ENCODE data around the gene PRMT7. TPM values are rescaled to one million over a fixed set of nuclear protein-coding genes. Genes with fewer than 3 reads are reported as not detected.

The PRMT7 gene
- polyA plus RNA-seq, 3 donors = 36.3 to 51.6 (median 46.2) TPM

DNA sequence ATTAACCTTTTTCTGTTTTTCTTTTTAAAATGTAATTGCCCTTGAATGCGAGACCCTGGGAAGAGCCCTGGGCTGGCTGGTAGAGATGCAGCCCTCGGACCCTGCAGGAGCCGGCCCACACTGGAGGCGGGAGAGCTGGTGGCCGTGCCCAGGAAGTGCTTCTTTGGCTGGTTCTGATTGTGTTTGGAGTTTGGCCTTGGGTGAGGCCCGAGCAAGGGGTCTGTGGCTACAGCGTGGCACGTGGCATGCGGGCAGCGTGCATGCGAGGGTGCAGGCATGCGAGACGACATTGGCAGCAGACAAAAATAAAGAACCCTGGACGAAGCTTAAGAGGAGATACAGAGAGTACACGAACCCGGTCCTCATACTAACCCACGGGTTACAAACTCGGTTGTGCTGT lies 49.7 kb downstream of the PRMT7 start:
- DNase-seq (ENCODE audit: low read depth in 3 of 3, low spot score in 2 of 3) = no peak

DNA sequence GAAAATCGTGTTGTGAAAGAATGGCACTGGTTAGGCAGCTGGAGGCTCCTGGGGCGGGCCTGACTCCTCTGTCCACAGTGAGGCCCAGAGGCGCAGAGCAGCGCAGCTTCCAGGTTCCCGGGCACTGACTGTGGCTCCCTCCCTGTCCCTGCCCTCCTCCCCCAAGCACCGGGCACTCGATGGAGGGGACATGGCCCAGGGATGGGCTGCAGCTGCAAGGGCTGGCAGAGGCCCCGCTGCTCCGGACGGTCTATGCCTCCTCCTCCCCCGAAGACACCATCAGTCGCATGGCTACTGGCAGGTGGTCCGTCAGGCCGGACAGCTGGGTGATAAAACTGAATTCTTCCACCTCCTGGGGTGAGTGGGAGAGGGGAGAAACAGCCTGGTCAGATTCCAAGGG lies 50.1 kb downstream of the PRMT7 start:
- no peak for DNase-seq (ENCODE audit: low read depth in 3 of 3, low spot score in 2 of 3)

DNA sequence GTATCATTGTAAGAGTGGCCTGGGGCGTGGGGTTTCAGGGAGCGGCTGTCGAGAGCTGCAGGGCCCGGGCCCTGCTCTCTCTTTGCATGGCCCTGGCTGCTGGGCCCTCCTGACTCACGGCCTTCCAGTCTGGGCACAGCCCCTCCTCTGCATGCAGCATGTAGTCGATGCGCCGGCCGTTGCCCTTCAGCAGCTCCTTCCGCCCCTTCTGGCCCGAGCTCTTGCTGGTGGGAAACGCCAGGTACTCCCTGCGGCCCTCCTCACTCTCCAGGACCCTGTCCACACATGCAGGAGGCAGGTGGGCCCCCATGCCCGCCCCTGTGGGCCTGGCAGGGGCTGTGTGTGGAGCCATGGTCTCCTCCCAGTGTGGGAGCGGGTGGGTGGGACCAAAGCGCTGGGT lies 50.7 kb downstream of the PRMT7 start:
- no peak for DNase-seq (ENCODE audit: low read depth in 3 of 3, low spot score in 2 of 3)

DNA sequence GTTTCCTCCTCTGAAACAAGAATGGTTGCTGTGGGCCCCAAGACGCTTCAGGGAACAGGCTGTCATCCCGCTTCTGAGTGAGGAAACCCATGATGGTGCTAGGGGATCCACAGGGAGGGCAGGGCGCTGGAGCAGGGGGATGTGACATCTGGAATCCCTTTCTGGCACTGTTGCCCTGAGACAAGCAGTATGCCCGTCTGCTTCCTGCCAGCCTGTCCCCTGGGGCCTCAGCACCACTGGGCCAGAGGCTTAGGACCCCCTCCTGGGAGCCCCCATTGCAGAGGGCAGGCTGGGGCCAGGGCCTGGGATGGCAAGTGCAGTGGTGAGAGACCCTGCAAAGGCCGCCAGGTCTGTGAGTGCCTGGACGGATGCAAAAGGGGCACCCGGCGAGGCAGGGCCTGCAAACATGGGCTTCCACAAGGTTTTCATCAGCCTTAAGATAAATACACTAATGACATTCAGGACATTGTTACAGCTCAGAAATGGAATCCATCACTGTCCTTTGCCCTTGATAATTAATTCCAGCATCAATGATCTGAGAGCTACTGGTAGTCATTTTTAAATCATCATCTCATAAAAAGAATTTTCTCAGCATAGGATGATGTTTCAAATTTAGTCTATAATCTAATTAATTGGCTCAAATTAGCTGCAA lies 51.6 kb downstream of the PRMT7 start:
- no peak for DNase-seq (ENCODE audit: low read depth in 3 of 3, low spot score in 2 of 3)

DNA sequence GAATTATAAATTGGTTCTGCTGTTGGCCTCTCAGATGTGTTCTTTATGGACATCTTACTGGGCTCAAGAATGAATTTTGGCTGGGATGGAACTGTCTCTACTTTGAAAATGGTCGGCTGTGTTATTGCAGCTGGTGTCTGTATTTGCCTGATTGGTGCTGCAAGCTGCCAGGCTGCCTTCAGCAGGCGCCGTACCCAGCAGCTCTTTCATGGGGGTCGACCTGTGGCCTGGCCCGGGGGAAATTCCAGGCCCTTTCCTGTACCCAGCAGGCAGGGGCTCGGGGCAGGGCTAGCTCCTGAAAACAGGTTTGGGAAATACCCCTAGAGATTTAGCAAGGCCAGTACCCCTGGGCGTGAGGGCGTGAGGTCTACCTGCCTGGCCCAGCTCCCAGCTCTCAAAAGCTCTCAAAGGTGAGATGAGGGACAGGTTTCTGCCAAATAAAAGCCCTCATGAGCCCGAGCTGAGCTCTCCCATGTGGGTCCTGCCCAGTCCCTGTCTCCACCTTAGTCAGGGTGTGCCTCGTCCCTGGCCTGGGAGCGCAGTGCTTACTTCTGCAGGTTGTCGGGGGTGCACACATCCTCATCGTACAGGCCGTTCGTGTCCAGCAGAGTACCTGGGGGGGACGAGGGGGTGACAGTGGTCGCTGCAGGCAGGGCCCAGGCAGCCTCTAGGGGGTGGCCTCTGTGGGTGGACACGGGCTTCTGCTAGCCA lies 52.3 kb downstream of the PRMT7 start:
- no peak for DNase-seq (ENCODE audit: low read depth in 3 of 3, low spot score in 2 of 3)

DNA sequence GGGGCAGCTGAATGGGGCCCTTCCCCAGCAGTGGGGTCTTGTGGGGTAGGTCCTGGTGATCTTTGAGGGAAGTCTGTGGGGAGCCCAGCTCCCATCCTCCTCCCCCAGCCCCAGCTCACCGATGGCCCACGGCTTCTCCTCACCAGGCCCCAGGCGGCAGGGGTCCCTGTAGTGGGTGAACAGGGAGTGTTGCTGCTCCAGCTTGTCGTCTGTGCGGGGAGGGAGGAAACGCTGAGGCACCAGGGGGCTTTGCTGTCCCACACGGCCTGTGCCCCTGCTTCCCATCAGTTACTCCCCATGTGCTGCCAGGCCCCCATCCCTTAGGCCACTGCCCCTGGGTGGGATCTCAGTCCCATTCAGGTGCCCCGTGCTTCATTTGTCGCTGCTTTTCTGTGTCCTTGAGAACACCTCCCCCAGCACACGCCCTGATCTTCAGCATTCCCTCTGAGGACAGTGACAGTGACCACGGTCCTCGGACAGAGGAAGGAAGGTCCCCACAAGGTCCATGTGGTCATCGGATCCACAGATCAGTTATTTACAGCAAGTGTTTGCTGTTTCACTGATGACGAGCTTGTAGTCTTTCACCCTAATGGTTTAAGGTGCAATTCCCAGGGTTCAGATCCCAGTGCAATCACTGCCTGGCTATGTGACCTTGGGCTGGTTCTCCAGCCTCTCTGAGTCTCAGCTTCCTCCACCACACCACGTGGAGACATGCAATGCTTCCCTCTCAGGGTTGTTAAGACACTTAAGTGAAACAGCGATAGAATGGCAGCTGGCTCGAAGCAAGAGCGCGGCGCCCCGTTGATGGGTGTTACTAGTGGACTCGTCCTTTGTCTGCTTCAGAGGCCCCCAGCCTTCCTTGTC lies 53.1 kb downstream of the PRMT7 start:
- DNase-seq (ENCODE audit: low read depth in 3 of 3, low spot score in 2 of 3) = no peak

DNA sequence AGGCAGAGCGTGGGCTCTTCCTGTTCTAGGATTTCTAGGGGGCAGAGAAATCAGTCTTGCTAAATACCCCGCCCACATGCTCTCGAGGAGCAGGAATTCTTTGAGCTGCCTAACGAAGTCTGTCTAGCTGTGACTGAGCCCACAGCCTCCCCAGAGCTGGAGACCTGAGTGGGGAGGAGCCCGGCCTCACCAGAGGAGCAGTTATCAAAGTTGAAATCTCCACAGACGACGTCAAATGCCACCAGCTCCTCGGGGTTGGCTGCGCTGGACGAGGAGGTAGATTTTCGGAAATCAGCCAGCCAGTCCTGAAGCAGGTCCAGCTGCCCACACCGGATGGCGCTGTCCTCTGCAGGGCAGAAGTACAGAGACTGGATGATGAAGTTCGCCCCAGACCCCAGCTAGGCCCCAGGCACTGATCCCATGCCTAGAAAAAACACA lies 53.8 kb downstream of the PRMT7 start:
- DNase-seq (ENCODE audit: low read depth in 3 of 3, low spot score in 2 of 3) = no peak

DNA sequence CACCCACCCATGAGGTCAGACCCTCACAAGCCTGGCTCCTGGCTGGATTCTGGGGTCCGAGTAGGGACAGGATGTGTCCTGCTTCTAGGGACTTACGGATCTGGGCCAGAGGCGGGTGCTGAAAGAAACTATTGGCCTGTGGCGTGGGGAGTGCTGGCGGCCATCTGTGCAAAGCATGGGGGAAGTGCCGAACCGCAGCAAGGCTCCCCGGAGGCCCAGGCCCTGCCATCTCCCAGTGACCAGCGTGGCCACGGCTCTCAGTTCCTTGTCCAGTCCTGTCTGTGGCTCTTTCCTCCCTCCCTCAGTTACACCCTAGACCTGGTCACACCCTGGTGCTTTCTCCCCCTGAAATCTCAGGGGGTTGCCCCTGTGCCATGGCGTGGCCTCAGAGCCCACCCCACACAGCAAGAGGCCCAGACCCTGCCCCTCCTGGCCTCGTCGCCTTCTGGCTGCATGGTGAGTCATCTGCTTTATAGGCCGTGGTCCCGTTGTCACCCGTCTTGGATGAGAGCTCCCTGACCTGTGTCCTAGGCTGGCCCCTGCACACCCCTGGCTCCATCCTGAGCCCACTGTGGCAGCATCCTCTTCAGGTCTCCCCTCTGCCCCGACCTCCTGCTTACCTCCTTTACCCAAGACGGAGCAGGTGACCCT lies 54.5 kb downstream of the PRMT7 start:
- DNase-seq (ENCODE audit: low read depth in 3 of 3, low spot score in 2 of 3) = no peak

DNA sequence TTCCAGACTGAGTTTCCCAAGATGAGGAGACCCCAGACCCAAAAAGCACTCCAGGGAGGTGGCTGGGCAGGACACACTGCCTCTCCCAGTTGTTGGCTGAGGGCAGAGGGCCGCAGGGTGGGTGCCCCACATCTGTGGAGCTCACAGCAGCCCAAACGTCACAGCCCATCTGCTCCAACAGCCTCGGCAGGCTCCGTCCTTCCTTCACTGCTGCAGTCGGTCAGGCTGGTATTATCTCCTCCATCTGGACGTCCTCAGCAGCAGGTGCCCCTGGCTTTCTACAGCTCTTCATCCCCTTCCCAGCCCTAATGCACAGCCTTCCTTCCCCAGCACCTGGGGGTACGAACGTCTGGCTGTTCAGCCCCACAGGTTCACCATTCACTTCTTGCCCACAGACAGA lies 55.2 kb downstream of the PRMT7 start:
- no peak for DNase-seq (ENCODE audit: low read depth in 3 of 3, low spot score in 2 of 3)

DNA sequence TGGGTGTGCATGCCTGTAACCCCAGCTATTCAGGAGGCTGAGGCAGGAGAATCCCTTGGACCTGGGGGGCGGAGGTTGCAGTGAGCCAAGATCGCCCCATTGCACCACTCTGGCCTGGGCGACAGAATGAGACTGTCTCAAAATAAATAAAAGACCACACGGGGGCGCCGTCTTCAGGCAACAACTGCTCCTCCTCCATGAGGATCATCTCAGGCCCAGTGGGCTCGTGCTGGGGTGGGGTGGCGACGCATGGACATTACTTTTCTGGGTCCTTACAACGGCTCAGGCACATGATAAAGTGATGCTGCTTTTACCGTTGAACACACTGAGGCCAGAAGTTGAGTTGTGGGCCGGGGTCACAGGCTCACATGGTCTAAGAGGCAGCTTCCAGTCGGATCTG lies 56.2 kb downstream of the PRMT7 start:
- DNase-seq (ENCODE audit: low read depth in 3 of 3, low spot score in 2 of 3) = no peak

DNA sequence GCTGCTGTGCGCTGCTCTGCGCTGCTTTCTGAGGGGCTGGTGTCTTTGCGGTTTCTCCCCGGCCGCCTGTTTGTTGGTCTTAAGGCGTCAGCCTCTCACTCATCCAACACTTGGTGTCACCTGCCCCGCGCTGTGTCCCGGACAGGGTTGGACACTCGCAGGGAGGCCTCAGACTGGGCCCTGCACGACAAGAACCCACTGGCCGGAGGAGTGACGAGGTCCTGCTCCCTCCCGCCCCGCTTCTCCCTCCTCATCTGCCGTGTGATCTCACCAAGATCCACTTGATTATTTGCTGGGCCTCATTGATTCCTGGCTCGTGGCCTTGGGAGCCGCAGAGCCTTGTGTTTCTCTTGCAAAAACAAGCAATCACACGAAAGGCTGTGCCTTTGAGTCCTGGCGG lies 56.6 kb downstream of the PRMT7 start:
- no peak for DNase-seq (ENCODE audit: low read depth in 3 of 3, low spot score in 2 of 3)

DNA sequence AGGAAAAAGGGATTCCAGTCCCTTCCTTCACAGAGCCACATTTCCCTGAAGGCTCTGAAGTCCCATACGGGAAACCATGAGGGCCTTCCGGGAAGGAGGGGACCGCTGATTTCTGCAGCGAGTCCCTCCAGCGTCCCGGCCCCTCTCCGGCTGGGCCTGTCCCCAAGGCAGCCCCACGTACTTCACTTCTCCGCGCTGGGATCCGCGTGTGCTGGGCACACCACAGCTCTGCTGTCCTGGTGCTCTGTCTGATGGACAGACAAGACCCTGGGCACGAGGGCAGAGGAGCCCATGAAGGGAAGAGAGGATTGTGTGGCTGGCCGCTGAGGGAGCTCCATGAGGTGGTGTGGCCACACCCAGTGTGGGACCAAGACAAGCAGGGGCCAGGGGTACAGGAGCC lies 57.1 kb downstream of the PRMT7 start:
- DNase-seq (ENCODE audit: low read depth in 3 of 3, low spot score in 2 of 3) = no peak

DNA sequence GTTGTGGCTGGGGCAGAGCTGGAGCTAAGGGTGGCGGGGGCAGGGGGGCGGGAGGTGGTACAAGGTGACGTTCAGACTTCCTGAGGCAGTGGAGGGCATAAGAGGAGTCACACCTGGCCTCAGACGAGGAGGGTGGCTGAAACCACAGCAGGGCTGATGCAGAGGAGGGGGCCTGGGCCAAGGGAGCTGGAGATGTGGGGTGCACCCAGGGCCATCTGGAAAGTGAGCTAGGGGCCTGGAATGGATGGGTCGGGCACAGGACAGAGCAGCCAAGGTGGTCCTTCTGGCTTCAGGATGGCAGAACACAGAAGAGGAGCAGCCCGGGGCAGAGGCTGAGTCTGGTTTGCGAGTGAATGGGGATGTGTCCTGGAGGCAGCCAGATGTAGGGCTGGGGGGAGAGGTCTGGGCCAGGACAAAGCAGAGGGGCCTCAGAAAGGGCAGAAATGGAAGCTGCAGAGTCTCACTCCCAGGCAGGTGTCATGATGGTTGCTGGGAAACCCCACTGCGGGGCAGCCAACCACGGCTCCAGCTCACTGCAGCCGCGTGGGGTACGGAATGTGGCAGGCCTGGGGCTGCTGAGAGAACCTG lies 57.6 kb downstream of the PRMT7 start:
- DNase-seq (ENCODE audit: low read depth in 3 of 3, low spot score in 2 of 3) = no peak

DNA sequence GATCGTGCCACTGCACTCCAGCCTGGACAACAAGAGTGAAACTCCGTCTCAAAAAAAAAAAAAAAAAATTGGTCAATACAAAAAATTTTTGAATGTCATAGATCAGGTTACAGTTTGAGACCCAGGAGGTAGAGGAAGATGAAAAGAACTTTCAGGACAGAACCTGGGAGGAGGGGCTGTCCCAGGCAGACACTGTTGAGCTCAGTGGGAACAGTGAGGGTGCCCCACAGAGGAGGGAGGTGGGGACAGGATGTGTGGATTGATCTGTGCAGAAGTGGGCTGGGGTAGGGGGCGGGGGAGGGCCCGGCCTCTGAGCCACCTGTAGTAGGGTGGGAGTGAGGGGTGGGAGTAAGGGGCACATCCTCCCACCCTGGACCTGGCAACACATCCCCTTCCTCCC lies 58.3 kb downstream of the PRMT7 start:
- DNase-seq (ENCODE audit: low read depth in 3 of 3, low spot score in 2 of 3) = no peak

DNA sequence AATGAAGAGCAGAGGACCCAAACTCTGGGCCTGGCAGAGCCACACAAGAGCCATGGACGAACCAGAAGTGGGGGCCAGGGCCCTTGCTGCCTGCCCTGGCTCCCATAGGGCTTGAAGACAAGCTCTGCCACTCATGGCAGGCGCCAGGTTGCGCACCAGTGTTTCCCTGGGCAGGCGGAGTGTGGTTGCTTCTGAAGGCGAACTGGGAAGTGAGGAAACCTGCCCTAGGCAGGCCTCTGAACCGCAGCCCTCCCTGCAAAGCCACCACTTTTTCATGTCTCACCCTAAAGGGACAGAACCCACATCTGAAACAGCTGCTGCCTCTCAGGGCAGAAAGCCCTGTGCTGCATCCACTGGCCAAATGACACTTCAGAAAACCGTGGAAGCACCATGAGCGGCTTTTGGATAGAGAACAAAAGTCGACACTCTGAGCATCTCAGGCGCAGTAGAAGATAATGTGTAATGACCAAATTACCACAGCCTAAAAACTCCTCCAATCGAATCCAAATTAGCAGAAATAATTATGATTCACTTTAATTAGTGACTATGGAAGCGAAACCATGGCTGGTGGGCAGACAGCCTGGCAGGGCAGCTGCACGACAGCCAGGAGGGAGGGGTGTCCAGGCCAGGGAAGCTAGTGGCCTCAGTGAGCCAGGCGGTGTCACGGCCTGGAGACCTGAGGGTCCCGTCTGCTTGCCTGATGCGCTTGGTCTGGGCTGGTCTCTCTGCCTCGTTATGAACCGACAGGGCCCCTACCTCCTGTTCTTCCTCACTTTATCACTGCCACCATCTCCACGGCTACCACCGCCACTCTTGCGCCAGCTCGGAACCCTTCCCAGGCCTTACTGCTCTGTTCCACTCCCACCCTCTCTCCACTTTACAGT lies 59.1 kb downstream of the PRMT7 start:
- DNase-seq (ENCODE audit: low read depth in 3 of 3, low spot score in 2 of 3) = no peak

DNA sequence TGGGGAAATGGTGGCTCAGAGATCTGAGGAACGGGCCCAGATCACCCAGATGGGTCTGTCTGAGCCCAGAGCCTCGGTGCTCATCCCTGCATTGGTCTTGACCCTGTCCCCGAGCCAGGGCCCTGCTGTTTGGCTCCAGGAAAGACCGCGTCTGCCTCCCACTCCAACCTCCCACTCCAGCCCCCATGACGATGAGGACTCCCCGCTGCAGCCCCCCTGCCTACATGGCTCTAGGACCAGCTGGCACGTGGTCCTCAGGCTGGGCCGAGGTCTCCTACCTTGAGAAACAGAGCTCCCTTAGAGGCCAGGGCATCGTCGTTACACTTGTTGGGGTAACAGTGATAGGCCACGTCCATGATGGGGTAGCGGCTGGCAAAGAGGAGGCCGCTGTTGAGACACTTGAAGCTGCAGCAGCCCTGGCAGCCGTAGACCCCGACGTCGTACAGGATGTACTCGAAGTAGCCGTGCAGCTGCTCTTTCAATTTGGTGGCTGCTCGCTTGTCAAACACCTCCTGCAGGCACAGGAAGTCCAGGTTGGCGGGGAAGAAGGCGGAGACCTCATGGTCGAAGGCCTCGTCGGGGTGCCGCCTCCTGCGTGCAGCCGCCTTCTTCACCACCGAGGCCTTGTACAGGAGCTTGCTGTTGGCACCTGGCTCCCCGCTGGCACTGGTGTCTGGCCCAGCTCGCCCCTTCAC lies 59.9 kb downstream of the PRMT7 start:
- DNase-seq (ENCODE audit: low read depth in 3 of 3, low spot score in 2 of 3) = no peak

DNA sequence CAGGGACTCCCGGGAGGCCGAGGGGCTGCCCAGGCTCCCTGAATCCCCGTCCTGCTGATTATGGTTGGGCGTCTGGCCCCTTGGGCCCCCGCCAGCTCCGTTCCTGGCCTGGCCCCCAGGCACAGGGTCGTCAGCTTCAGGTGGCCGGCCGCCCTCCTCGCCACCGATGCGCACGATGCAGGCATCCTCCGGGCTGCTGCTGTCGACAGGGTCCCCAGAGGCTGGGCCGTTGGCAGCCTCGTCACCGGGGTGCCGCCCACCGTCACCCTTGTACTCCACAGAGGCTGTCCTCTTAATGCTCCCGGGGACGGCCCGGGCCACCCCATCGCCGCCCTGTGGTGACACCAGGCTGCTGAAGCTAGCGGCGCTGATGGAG lies 60.4 kb downstream of the PRMT7 start:
- no peak for DNase-seq (ENCODE audit: low read depth in 3 of 3, low spot score in 2 of 3)

DNA sequence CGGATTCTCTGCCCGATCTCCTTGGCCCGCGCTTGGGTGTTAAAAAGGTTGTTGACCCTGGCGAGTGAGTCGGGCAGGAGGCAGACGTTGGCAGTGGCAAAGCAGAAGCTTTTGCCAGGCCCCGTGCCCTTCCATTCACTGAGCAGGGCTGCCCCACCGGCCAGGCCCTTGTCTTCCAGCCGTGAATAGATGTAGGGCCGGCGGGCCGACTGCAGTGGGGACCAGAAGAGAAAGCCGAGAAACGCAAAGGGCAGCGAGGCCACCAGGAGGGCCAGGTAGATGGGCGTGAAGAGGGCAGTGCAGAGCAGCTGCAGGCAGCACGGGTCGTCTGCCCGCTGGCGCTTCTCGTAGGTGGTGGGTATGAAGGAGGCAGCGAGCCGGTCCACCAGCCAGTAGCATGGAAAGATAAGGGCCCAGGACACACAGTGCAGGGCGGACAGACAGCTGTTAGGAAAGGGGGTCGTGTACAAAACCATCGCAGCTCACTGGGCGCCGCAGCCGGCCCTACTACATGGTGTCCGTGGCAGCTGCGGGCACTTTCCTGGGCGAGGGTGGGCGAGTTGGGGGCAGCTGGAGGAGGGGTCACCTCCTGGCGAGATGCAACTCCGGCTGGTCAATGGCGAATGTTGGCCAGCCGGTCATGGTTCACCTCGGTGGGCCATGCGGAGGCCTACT lies 61.0 kb downstream of the PRMT7 start:
- DNase-seq (ENCODE audit: low read depth in 3 of 3, low spot score in 2 of 3) = no peak

DNA sequence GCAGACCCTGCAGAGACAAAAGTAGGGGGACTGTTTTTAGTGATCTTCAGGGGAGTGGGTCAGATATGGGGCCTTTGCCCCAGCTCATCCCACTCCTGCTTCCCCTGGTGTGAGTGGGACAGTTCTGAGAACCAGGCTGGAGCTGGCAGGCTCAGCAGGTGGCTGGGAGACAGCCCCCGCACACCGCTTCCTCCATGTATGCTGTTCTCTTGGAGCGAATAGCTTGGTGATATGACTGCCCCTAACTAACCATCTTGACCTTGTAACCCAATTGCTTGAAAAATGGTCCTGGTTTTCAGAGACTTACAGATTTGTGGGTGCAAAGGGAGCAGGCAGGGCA lies 61.5 kb downstream of the PRMT7 start:
- no peak for DNase-seq (ENCODE audit: low read depth in 3 of 3, low spot score in 2 of 3)
